HL-60 (cell line): ENCODE data around the gene ATAD1.

Experiments
- DNase-seq, 2 experiments: peaks; one replicate each; pipeline ENCODE4 v3.0.0-alpha.2; 2010 to 2020; ENCODE audit warnings: low read depth in 1 of 2, low spot score in 1 of 2
- H3K27ac ChIP-seq: fragments of 250-450 bp; sonication (Bioruptor Pico); replicated peaks from 2 replicates; pipeline ENCODE4 v1.5.1; 2020; ENCODE audit warnings: mild to moderate bottlenecking, moderate library complexity
- H3K27me3 ChIP-seq: fragments of 250-450 bp; sonication (Bioruptor Pico); 2 replicates; pipeline ENCODE4 v1.5.1; 2021; ENCODE audit warnings: mild to moderate bottlenecking, moderate library complexity; ENCODE audit not compliant: insufficient read depth, poor library complexity, severe bottlenecking
- H3K4me3 ChIP-seq: replicated peaks from 2 replicates; pipeline ENCODE4 v1.5.1; 2011; ENCODE audit warnings: mild to moderate bottlenecking, control low read depth, low read length; ENCODE audit not compliant: insufficient read depth
- CTCF ChIP-seq: IDR thresholded peaks from one replicate; pipeline ENCODE4 v1.5.1; 2011; ENCODE audit warnings: low read length, control low read depth, inconsistent platforms; ENCODE audit not compliant: insufficient read depth
- GABPA ChIP-seq: IDR thresholded peaks from 2 replicates; pipeline ENCODE4 v1.6.1; 2012; ENCODE audit warnings: low read depth
- POLR2AphosphoS5 ChIP-seq: IDR thresholded peaks from 2 replicates; pipeline ENCODE4 v1.6.1; 2012; ENCODE audit warnings: low read depth
- REST ChIP-seq: IDR thresholded peaks from 2 replicates; pipeline ENCODE4 v1.6.1; 2012; ENCODE audit warnings: low read depth; ENCODE audit not compliant: insufficient replicate concordance
- SPI1 ChIP-seq: IDR thresholded peaks from 2 replicates; pipeline ENCODE4 v1.6.1; 2012; ENCODE audit warnings: low read depth, mild to moderate bottlenecking, borderline replicate concordance

Gene ATAD1

GRCh38 chr10:87716348-87716670 is 101.7 kb downstream of the ATAD1 start:
- H3K27me3 ChIP-seq = no peaks in the 10 kb centered on the region

GRCh38 chr10:87715552-87716347 is 102.3 kb downstream of the ATAD1 start:
- H3K27ac ChIP-seq = no peak overlapping the region
- H3K27me3 ChIP-seq = no peaks in the 10 kb centered on the region
- TF ChIP-seq REST (no peak), CTCF (no peak), GABPA (no peak), POLR2AphosphoS5 (no peak), SPI1 (no peak)
- DNase-seq = no peak
- no peak overlapping the region for H3K4me3 ChIP-seq

More at GRCh38 chr10:87716348-87716670, 101.7 kb downstream of the ATAD1 start:
- TF ChIP-seq CTCF = no peak
- TF ChIP-seq SPI1 = no peak
- no peak for TF ChIP-seq POLR2AphosphoS5
- no peak for TF ChIP-seq REST
- TF ChIP-seq GABPA = no peak
- Histone ChIP-seq H3K27ac (no peak overlapping the region), H3K4me3 (no peak overlapping the region)
- DNase-seq = no peak

GRCh38 chr10:87713707-87714106 is 104.3 kb downstream of the ATAD1 start:
- DNase-seq = no peak
- no peak for TF ChIP-seq CTCF
- TF ChIP-seq SPI1 = no peak
- no peak for TF ChIP-seq GABPA
- no peak for TF ChIP-seq REST
- TF ChIP-seq POLR2AphosphoS5 = no peak
- no peak overlapping the region for H3K27ac ChIP-seq
- H3K4me3 ChIP-seq = no peak overlapping the region
- no peaks in the 10 kb centered on the region for H3K27me3 ChIP-seq
